HG03095 (cell line): ENCODE data around the gene DNAJC15.
"Not testable (repeated sequence)": the region's sequence is repeated elsewhere in the genome, so short reads cannot be mapped to it uniquely, and the experiment has no call there.

ENCODE experiments used
- ATAC-seq: cut with Tn5 transposase; IDR thresholded peaks from one replicate; pipeline ENCODE4 v1.9.1; 2021; ENCODE audit warnings: moderate library complexity; ENCODE audit not compliant: unreplicated experiment

The DNAJC15 gene

GRCh38 chr13:43042410-43042921 lies 19.1 kb downstream of the DNAJC15 start:
- ATAC-seq, result no peak

- no peak for ATAC-seq
Measured at GRCh38 chr13:43044720-43045301, 21.4 kb downstream of the DNAJC15 start.

GRCh38 chr13:43045302-43045773 lies 22.0 kb downstream of the DNAJC15 start:
- ATAC-seq, result not testable (repeated sequence)

GRCh38 chr13:43046259-43046658 lies 22.9 kb downstream of the DNAJC15 start:
- ATAC-seq, result no peak

GRCh38 chr13:43054803-43055802 lies 31.7 kb downstream of the DNAJC15 start:
- no peak for ATAC-seq

- ATAC-seq, result no peak
Measured at GRCh38 chr13:43057653-43058317, 34.4 kb downstream of the DNAJC15 start.

- no peak for ATAC-seq
Measured at GRCh38 chr13:43058318-43058674, 34.9 kb downstream of the DNAJC15 start.

GRCh38 chr13:43058831-43059230 lies 35.4 kb downstream of the DNAJC15 start:
- no peak for ATAC-seq

- not testable (repeated sequence) for ATAC-seq
Measured at GRCh38 chr13:43059779-43060178, 36.4 kb downstream of the DNAJC15 start.

GRCh38 chr13:43060806-43061205 lies 37.4 kb downstream of the DNAJC15 start:
- not testable (repeated sequence) for ATAC-seq

GRCh38 chr13:43061496-43062280 lies 38.3 kb downstream of the DNAJC15 start:
- ATAC-seq, result no peak

GRCh38 chr13:43071824-43072223 lies 48.4 kb downstream of the DNAJC15 start:
- ATAC-seq, result no peak

- ATAC-seq, result no peak
Measured at GRCh38 chr13:43072394-43072793, 49.0 kb downstream of the DNAJC15 start.

- peak; percentile 65 for ATAC-seq
Measured at GRCh38 chr13:43074824-43075510, 51.6 kb downstream of the DNAJC15 start.

GRCh38 chr13:43075511-43075902 lies 52.1 kb downstream of the DNAJC15 start:
- not testable (repeated sequence) for ATAC-seq

GRCh38 chr13:43077046-43077445 lies 53.7 kb downstream of the DNAJC15 start:
- no peak for ATAC-seq

- no peak for ATAC-seq
Measured at GRCh38 chr13:43077461-43077860, 54.1 kb downstream of the DNAJC15 start.

GRCh38 chr13:43077906-43078305 lies 54.5 kb downstream of the DNAJC15 start:
- ATAC-seq, result no peak

GRCh38 chr13:43078399-43078798 lies 55.0 kb downstream of the DNAJC15 start:
- ATAC-seq, result no peak

GRCh38 chr13:43079392-43079931 lies 56.1 kb downstream of the DNAJC15 start:
- ATAC-seq, result no peak
